ENCODE measurements around the gene KLHL29.

KLHL29 gene

GRCh38 chr2:23453836-23454460 is 69.0 kb downstream of the KLHL29 start:
- no peak overlapping the region for H3K4me3 ChIP-seq (ENCODE audit: low read depth, low read length)
- H3K36me3 ChIP-seq: no peaks in the 10 kb centered on the region
- DNase-seq: no peak
- no peaks in the 10 kb centered on the region for H3K27me3 ChIP-seq
- no peaks in the 10 kb centered on the region for H3K9me3 ChIP-seq
- H3K4me1 ChIP-seq: peaks cover 5% of the 10 kb centered on the region
- TF ChIP-seq CTCF (IDR thresholded peaks at IDR 0.05; ENCODE audit: low read depth, low read length): no peak

- no peak for TF ChIP-seq CTCF (IDR thresholded peaks at IDR 0.05; ENCODE audit: low read depth, low read length)
- no peak overlapping the region for H3K4me3 ChIP-seq (ENCODE audit: low read depth, low read length)
- no peak for DNase-seq
- no peaks in the 10 kb centered on the region for H3K9me3 ChIP-seq
- peaks cover 2% of the 10 kb centered on the region; the same call in 1 of the 2 replicates for H3K36me3 ChIP-seq
- peaks cover 5% of the 10 kb centered on the region for H3K4me1 ChIP-seq
- no peaks in the 10 kb centered on the region for H3K27me3 ChIP-seq
These were observed 69.6 kb downstream of the KLHL29 start for GRCh38 chr2:23454501-23455120.

- TF ChIP-seq CTCF (IDR thresholded peaks at IDR 0.05; ENCODE audit: low read depth, low read length): no peak
- H3K4me1 ChIP-seq: peaks cover 5% of the 10 kb centered on the region
- no peaks in the 10 kb centered on the region for H3K27me3 ChIP-seq
- H3K36me3 ChIP-seq: peaks cover 2% of the 10 kb centered on the region; the same call in 1 of the 2 replicates
- H3K9me3 ChIP-seq: no peaks in the 10 kb centered on the region
- no peak for DNase-seq
- no peak overlapping the region for H3K4me3 ChIP-seq (ENCODE audit: low read depth, low read length)
These were observed 71.4 kb downstream of the KLHL29 start for GRCh38 chr2:23456396-23456795.

GRCh38 chr2:23456881-23457760 is 72.1 kb downstream of the KLHL29 start:
- peaks cover 5% of the 10 kb centered on the region for H3K4me1 ChIP-seq
- no peak for TF ChIP-seq CTCF (IDR thresholded peaks at IDR 0.05; ENCODE audit: low read depth, low read length)
- no peaks in the 10 kb centered on the region for H3K27me3 ChIP-seq
- no peak overlapping the region for H3K4me3 ChIP-seq (ENCODE audit: low read depth, low read length)
- H3K36me3 ChIP-seq: peaks cover 2% of the 10 kb centered on the region; the same call in 1 of the 2 replicates
- no peaks in the 10 kb centered on the region; the same call in 1 of the 2 replicates for H3K9me3 ChIP-seq
- DNase-seq: no peak

GRCh38 chr2:23457990-23458682 is 73.2 kb downstream of the KLHL29 start:
- Histone ChIP-seq H3K9me3 (no peaks in the 10 kb centered on the region; the same call in 1 of the 2 replicates), H3K36me3 (peaks cover 2% of the 10 kb centered on the region; the same call in 1 of the 2 replicates), H3K27me3 (no peaks in the 10 kb centered on the region), H3K4me1 (peaks cover 5% of the 10 kb centered on the region), H3K4me3 (ENCODE audit: low read depth, low read length) (no peak overlapping the region)
- no peak for TF ChIP-seq CTCF (IDR thresholded peaks at IDR 0.05; ENCODE audit: low read depth, low read length)
- no peak for DNase-seq
